ENCODE measurements around the gene KLF6.

Gene KLF6

DNA sequence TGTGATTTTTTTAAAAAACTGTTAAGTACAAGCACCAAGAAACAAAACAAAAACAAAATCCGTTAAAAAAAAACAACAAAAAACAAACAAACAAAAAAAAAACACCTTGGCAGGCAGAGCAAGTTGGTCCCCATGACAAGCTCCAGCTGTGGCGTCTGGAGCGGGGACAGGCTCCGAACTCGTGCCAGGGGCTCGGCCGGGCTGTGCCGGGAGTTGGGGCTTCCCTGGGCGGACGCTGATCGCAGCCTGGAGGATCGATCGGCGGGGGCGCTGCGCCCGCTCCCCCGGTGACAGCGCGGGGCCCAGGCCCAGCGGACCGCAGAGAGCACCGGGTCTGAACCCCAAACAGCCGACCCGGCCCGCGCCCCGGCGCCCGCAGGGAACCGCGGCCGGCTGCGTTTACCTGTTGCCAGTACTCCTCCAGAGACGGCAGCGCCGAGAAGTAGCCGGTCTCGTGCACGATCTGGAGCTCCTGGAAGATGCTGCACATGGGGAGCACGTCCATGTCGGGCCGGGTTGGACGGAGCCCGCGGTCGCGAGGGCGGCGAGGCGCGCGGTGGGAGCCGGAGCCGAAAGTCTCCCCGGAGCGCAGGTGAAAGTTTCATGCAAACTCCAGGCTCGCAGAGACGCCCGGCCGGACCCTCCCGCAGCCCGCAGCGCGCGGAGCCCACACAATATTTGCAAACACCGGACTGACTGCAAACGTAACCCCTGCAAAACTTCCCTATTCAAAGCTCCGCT is at the start of gene KLF6:
KLF6 (minus strand) TSS at position 700 of the 741 bp plus-strand sequence; CDS start at position 505, 195 bp downstream.
- H3K4me3 ChIP-seq (ENCODE audit: low read depth, low read length) = peak within 1 kb of the TSS; percentile 93
- no peak for DNase-seq (ENCODE audit: low read depth)
- TF ChIP-seq, protein P1, sequence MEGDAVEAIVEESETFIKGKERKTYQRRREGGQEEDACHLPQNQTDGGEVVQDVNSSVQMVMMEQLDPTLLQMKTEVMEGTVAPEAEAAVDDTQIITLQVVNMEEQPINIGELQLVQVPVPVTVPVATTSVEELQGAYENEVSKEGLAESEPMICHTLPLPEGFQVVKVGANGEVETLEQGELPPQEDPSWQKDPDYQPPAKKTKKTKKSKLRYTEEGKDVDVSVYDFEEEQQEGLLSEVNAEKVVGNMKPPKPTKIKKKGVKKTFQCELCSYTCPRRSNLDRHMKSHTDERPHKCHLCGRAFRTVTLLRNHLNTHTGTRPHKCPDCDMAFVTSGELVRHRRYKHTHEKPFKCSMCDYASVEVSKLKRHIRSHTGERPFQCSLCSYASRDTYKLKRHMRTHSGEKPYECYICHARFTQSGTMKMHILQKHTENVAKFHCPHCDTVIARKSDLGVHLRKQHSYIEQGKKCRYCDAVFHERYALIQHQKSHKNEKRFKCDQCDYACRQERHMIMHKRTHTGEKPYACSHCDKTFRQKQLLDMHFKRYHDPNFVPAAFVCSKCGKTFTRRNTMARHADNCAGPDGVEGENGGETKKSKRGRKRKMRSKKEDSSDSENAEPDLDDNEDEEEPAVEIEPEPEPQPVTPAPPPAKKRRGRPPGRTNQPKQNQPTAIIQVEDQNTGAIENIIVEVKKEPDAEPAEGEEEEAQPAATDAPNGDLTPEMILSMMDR (IDR thresholded peaks at IDR 0.05; ENCODE audit: low read depth, low read length, missing control alignments) = peak; percentile 12

DNA sequence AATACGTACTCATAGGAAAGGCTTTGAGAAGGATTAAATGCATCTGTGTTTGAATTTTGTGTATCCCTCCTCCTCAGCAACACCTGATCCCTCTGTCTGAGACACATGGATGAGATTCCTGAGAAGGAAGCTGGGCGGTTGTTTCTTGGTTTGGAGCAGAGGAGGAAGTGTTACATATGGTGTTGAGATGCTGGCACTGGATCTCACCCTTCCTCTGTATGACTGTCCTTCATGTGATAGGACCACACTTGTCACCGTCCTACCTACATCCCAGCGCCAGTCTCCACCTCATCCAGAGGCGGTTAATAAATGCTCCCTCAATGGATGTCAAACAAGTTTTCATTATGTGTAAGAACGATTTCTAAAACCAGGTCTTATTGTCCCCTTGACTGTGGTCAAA is 49.4 kb upstream of the KLF6 start:
- TF ChIP-seq, protein P1 (IDR thresholded peaks at IDR 0.05; ENCODE audit: low read depth, low read length, missing control alignments) = no peak
- H3K4me3 ChIP-seq (ENCODE audit: low read depth, low read length) = no peak overlapping the region
- DNase-seq (ENCODE audit: low read depth) = no peak

DNA sequence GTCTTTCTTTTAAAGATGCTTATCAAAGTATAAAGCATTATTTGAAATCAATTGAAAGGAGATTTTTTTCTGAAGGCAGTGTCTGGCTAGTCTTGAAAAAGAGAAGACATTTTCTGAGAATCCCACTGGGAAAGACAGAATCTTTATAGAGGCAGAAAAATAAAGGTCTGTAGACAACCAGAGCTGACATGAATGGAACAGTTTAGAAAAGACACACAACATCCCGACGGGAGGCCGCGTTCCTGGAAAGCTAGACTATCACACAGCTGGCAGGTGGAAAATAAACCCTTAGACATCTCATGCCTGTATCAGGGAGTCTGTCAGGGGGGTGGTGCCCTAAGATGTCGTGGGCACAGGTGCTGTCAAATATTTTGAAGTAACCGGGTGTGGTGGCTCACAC is 48.0 kb upstream of the KLF6 start:
- TF ChIP-seq, protein P1 (IDR thresholded peaks at IDR 0.05; ENCODE audit: low read depth, low read length, missing control alignments) = no peak
- no peak overlapping the region for H3K4me3 ChIP-seq (ENCODE audit: low read depth, low read length)
- no peak for DNase-seq (ENCODE audit: low read depth)

DNA sequence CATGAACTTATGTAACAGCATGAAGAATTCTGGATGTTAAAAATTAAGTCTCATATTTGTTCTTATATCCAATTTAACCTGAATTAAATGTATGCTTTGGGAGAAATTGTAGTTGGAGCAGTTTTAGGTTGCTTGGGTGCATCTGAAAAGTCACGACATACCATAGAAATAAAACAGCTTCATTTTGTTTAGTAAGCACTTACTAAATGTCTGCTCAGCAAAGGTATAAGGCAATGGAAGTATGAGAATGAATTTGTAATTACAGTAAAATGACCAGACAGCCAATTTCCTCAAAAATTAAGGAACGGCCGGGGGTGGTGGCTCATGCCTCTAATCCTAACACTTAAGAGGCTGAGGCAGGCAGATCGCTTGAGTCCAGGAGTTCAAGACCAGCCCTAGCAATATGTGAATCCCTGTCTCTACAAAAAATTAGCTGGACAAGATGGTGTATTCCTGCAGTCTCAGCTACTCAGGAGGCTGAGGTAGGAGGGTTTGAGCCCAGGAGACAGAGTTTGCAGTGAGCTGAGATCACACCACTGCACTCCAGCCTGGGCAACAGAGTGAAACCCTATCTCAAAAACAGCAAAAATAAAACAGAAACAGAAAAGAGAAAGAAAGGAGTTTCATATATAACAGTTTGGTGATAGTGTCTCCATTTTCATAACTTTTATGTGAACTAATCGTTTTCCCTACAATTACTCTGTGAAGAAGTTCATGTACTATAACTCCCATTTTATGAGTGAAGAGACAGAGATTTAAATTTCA is 47.2 kb upstream of the KLF6 start:
- TF ChIP-seq, protein P1 (IDR thresholded peaks at IDR 0.05; ENCODE audit: low read depth, low read length, missing control alignments) = no peak
- no peak overlapping the region for H3K4me3 ChIP-seq (ENCODE audit: low read depth, low read length)
- no peak for DNase-seq (ENCODE audit: low read depth)

DNA sequence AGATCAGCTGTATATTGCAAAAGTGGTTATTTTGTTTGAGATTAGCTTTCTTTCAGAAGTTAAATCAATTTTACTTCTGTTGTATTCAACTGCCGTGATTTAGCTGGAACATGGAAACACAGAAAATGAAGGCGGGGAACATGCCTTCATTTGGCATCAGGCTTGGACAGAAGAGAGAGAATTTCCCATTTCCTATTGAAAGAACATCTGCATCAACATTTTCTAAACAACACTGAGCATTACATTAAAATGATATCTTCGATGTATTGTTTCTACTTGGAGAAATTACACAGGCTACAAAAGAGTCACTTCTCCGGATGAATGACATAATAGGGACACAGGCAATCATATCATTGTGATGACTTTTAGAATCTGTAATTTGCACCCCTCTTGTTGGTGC is 46.6 kb upstream of the KLF6 start:
- no peak for DNase-seq (ENCODE audit: low read depth)
- TF ChIP-seq, protein P1 (IDR thresholded peaks at IDR 0.05; ENCODE audit: low read depth, low read length, missing control alignments) = no peak
- H3K4me3 ChIP-seq (ENCODE audit: low read depth, low read length) = no peak overlapping the region

DNA sequence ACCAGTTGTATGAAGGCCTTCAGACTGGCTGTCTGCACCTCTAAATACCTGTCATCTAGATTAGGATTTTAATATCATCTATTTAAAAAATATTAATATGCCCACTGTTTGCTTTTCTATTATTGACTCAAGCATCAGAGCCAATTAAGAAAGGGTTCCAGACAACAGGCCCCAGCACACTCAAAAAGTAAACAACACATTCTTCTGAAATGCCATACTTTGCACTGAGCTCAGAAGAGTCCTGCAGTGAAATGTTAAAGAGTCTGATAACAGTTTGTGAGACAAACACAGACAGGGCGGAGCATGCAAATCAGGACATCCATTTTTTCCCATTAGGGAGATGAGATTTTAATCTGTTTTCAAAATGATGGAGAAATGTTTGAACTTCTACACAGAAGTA is 45.9 kb upstream of the KLF6 start:
- no peak for DNase-seq (ENCODE audit: low read depth)
- H3K4me3 ChIP-seq (ENCODE audit: low read depth, low read length) = no peak overlapping the region
- TF ChIP-seq, protein P1 (IDR thresholded peaks at IDR 0.05; ENCODE audit: low read depth, low read length, missing control alignments) = no peak

All from GM12864 (cell line).